GM12864 (cell line): Measurements from ENCODE around the gene RPGR.

Experiments used
- DNase-seq: peaks from one replicate; pipeline ENCODE4 v3.0.0-alpha.2; 2011; ENCODE audit warnings: low read depth
- H3K4me3 ChIP-seq: 2 replicates; pipeline ENCODE4 v1.5.1; 2011; ENCODE audit warnings: mild to moderate bottlenecking, low read depth, low read length, control low read depth
- TF ChIP-seq, protein P1 (sequence below): IDR thresholded peaks from 2 replicates; pipeline ENCODE4 v1.5.1; 2011; ENCODE audit warnings: low read depth, mild to moderate bottlenecking, moderate library complexity, low read length, control low read depth, inconsistent platforms; ENCODE audit errors: missing control alignments

RPGR gene

DNA sequence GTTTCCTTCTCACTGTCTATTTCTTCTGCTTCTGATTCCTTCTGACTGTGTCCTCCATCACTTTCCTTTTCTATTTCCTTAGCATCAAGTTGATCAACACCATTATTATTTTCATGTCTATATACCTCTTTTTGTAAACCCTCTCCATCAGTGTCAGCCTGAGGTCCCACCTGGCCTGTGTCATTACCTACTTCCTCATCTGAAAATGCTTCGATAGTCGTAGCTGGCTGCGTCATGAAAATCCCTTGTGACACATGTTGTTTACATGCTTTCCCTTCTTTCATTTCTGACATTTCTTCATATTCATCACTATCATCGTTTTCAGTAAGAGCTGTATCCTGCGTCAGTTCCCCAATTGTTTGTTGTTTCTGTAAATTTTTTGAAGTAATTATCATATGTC is 39.6 kb downstream of the RPGR start:
- DNase-seq: no peak
- TF ChIP-seq, protein P1, sequence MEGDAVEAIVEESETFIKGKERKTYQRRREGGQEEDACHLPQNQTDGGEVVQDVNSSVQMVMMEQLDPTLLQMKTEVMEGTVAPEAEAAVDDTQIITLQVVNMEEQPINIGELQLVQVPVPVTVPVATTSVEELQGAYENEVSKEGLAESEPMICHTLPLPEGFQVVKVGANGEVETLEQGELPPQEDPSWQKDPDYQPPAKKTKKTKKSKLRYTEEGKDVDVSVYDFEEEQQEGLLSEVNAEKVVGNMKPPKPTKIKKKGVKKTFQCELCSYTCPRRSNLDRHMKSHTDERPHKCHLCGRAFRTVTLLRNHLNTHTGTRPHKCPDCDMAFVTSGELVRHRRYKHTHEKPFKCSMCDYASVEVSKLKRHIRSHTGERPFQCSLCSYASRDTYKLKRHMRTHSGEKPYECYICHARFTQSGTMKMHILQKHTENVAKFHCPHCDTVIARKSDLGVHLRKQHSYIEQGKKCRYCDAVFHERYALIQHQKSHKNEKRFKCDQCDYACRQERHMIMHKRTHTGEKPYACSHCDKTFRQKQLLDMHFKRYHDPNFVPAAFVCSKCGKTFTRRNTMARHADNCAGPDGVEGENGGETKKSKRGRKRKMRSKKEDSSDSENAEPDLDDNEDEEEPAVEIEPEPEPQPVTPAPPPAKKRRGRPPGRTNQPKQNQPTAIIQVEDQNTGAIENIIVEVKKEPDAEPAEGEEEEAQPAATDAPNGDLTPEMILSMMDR: no peak
- no peak overlapping the region for H3K4me3 ChIP-seq

DNA sequence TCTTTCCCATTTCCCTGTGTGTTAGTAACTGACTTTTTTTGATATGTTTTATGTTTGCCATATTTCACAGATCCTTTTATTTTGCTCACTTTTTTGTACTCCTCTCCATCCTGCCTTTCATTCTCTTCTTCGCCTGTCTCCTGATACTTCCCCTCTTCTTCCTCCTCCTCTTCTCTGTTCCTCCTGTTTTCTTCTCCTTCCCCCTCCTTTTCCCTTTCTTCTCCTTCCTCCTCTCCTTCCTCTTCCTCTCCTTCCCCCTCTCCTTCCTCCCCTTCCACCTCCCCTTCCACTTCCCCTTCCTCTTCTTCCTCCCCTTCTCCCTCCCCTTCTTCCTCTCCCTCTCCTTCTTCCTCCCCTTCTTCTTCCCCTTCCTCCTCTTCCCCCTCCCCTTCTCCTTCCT is 41.7 kb downstream of the RPGR start:
- no peak for DNase-seq
- TF ChIP-seq, protein P1: no peak
- H3K4me3 ChIP-seq: no peak overlapping the region

DNA sequence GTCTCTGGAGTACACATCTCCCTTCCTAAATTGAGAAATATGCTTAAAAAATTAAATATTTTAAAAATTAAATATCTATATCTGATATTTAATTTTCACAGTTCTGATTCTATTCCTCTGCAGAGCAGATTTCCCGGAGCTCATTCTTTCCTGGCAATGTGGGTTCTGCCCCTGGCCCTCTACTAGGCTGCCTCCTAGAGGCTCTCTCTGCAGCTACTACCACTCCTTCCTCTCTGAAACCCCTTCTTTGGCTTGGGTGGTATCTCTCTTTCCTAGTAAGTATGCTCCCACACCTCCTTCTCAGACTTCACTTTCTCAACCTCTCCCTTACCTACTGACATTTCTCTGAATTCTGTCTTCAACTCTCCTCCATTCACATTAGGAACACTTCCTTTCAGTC is 45.3 kb downstream of the RPGR start:
- DNase-seq: no peak
- H3K4me3 ChIP-seq: no peak overlapping the region
- TF ChIP-seq, protein P1: no peak

DNA sequence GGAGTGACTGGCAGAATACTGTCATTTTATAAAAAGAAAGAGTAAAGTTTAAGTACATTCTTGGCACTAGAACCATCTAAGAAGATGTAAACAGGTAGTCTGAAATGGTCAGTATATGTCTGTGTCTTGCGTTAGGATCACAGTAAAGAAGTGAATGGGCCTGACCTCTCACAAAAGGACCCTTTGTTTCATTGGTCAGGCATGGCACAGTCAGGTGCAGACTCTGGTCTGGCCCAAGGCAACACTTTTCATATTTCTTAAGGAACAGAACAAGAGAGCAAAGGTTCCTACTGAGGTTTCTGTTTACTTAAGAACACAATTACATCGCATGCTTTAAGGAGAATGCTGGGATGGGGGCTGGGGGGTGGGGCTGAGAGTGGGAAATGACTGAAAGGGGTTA is 48.1 kb downstream of the RPGR start:
- TF ChIP-seq, protein P1: no peak
- DNase-seq: no peak
- H3K4me3 ChIP-seq: no peak overlapping the region

DNA sequence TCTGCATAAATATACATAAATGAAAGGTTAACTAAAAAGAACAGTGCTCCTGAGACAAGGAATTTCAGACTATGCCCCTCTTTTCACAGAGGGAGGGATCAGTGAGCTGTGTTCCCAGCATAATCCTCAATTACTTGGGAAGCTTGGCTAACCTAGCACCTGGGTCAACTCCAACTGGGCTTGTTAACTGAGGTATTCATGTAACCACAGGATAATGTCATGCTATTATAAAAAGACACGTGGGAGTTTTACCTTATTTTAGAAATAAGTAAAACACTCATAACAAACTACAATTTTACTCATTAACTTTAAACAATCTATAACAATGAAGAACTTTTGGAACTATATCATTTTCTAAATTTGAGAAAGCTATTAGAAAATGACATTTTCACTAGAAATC is 48.6 kb downstream of the RPGR start:
- H3K4me3 ChIP-seq: no peak overlapping the region
- no peak for DNase-seq
- TF ChIP-seq, protein P1: no peak

DNA sequence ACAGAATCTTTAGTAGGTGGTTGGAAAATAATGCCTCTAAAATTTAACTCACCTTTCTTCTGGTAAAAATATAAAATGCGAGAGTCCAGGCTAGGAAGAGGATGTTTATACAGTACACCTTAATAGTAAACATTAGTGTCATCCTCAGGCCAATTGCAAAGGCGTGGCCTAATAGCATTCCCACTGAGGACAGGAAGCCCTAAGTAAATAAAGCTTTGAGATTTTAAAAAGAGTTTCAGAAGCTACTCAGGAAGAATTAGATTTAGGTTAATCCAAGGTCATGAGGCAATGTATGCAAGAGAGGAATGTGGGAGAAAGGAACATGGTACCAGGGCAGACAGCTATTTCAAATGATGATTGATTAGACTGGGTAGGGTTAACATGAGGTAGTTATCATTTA is 49.5 kb downstream of the RPGR start:
- no peak overlapping the region for H3K4me3 ChIP-seq
- TF ChIP-seq, protein P1: no peak
- no peak for DNase-seq

DNA sequence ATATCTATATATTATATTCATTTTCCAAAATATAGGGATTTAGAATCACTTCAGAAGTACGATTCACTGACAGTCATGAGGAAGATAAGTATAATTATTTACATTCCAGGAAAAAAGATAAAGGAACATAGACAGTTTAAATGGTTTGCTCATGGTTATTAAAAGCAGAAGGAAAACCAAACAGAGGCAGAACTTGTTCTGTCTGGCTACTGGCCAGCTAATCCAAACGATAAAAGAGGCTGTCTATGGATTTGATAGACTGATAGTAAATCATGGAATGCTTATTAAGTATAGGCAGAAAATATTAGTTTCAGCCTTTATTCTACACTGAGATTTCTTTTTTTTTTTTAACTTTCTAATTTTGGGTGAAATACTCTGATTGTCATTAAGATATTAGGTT is 50.2 kb downstream of the RPGR start:
- TF ChIP-seq, protein P1: no peak
- DNase-seq: no peak
- H3K4me3 ChIP-seq: no peak overlapping the region
